Amniotic epithelial cell (primary cell): ENCODE data around the gene CTXND1.

Experiments used
- DNase-seq: peaks from one replicate; pipeline ENCODE4 v3.0.0-alpha.2; 2010; ENCODE audit warnings: low read depth

CTXND1 gene

DNA sequence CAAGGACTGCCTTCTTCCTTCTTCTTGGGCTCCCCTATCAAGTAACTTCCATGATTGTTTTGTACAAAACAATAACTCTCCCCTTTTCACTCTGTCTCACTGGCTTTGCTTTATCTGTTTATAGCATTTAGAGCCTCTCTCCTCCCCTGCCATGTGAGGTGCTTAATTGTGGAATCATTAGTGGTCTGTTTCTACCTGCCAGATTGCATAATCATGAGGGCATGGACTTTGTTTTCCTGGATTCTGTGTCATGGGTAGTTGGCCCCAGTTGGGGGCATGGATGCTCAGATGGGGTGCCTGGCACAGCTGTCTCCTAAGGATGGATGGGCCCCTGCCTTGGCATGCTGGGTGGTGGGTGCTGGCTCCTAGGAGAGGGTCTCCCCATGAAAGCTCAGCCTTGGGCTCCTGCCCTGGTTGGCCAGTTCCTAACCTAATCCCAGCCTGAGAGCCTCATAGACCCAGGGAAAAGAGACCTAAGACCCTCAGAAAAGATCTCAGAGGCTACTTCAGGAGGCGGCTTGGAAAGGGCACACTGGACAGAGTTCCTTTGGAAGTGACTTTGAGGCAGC, 8.0 kb upstream of the CTXND1 start:
- no peak for DNase-seq

GRCh38 chr15:80251428-80252120, 439 bp downstream of the CTXND1 start:
- DNase-seq = no peak

- no peak for DNase-seq
Measured at GRCh38 chr15:80250614-80251427, 1.2 kb downstream of the CTXND1 start.

- DNase-seq = no peak
Measured at GRCh38 chr15:80249973-80250372, 2.0 kb downstream of the CTXND1 start.

GRCh38 chr15:80247320-80247719, 4.7 kb downstream of the CTXND1 start:
- no peak for DNase-seq

DNA sequence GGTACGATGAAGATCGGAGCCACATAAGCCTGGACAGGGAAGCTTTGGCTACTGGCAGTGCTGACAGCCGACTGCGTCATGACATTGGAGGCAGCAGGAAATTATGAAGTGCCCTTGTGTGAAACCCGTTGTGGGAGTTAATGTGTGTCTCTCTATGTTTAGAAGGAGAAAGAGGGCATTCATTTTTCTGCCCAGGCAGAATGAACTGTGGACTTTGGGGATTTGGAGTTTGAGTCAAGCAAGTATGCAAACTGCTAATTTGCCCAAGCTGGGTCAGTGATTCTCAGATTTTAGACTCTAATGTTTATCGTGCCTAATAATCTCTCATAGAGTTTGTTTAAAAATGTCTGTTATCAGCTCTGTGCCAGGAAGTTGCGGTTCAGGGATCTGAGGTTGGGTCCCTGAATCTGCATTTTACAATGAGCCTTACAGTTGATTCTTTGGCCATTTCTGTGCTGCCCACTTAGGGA, 5.6 kb downstream of the CTXND1 start:
- no peak for DNase-seq

DNA sequence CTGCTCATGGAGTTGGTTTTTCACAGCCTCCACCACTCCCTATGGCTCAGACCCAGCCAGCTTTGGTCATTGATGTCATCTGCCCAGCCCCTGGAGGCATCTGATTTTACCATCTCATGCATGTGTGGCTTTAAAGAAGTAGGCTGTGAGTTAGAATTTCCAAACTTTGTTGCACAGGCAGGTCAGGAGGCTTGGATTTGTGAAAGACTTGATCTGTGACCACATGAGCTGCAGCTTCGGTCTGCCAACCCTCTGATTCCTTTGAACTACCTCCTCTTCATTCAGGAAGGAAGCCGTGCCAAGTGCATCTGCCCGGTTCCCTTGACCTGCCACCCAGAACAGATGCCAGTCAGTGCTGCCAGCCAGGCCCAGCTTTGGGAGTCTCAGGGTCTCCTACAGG, 9.2 kb downstream of the CTXND1 start:
- DNase-seq = no peak

GRCh38 chr15:80242132-80242769, 9.8 kb downstream of the CTXND1 start:
- peak; percentile 31 for DNase-seq

DNA sequence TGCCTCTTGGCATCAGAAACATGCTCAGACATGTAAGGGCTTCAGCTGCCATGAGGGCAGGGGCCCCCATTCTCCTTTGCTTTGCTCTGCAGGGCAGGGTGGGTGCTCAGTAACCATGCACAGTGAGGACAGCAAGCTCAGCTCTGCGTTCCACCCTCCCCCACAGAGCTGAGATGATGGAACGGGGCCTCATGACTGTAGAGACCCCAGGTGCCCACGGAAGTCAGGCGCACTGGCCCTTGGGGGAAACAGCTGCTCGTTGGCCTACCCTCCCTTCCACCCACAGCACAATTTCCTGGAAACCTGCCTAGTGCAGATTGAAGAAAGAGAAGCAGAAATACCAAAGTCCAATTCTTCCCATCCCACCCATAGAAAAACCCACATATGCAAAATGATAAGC, 10.5 kb downstream of the CTXND1 start:
- no peak for DNase-seq

GRCh38 chr15:80240276-80240675, 11.7 kb downstream of the CTXND1 start:
- DNase-seq = no peak

DNA sequence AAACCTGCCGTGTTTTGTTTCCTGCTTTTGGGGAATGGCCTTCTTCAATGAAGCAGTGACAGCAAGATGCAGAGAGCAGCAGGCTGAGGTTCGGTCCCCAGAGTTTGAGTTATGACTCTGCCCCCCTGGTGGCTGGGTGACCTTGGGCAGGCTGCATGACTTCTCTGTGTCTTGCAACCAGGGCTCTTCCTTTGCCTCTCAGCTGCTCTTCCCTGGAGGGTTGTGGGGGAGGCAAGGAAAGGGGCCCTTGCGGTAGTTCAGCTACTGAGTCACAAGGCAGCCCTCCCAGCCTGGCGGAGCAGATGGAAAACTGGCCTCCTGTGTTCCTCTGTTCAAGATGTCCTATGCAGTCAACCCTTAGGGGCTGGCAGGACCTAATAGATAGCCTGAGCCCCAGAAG, 17.1 kb downstream of the CTXND1 start:
- peak; percentile 41 for DNase-seq

- DNase-seq = no peak
Measured at GRCh38 chr15:80233581-80233980, 18.4 kb downstream of the CTXND1 start.

DNA sequence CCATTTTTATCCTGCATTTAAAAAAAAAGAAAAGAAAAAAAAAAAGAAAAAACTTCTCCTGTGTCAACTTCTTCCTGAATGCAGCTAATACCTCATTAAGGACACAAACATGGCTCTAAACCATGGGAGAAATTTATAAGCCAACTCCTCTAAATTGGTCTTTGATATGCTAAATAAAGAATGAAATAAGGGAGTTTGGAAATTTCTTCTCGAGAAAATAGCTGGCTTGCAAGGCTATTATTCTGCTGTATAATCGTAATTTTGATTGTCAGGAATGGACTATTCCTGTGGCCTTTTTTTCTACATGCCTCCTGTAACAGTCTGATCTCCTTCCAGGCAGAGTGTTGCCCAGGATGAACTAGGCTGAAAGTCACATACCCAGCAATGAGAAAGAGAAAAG, 20.6 kb downstream of the CTXND1 start:
- no peak for DNase-seq

DNA sequence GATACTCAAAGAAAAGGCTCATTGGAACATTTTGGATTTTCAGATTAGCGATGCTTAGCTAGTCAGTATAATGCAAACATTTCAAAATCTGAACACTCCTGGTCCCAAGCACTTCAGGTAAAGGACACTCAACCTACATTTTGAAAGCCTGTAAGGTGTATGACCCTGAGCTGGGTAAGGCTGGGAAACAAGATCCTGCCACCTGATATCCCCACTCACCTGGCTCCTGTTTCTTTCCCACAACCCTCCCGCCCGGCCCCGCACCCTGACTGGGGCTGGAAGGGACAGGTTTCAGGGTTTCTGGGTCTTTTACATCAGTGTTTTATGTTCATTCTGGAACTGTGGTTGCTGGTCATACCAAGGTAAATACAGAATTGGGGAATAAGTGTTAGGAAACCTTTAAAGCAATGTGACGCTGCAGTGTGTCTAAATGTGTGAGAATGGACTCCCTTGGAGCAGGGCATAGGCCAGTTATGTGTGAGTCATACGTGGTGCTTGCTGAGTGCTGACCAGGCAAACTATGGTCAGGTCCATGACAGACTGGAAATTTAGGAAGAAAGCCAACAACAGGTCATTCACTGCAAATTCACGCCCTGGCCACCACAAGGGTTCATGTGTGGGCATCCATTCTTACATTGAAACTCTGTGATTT, 22.9 kb downstream of the CTXND1 start:
- DNase-seq = peak; percentile 54

DNA sequence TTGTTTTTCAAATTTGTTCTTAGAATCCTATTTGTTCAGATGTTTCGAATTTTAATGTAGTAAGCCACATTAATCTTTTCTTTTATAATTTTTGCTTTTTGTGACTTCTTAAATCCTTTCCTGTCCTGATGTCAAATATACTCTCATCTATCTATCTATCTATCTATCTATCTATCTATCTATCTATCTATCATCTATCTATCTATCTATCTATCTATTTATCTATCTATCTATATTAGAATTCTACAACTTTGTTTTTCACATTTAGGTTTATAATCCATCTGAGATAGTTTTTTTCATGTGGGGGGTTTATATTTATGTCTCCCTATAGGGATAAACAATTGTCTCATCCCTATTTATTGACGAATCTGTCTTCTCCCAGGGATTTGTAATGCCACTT, 32.1 kb downstream of the CTXND1 start:
- no peak for DNase-seq

DNA sequence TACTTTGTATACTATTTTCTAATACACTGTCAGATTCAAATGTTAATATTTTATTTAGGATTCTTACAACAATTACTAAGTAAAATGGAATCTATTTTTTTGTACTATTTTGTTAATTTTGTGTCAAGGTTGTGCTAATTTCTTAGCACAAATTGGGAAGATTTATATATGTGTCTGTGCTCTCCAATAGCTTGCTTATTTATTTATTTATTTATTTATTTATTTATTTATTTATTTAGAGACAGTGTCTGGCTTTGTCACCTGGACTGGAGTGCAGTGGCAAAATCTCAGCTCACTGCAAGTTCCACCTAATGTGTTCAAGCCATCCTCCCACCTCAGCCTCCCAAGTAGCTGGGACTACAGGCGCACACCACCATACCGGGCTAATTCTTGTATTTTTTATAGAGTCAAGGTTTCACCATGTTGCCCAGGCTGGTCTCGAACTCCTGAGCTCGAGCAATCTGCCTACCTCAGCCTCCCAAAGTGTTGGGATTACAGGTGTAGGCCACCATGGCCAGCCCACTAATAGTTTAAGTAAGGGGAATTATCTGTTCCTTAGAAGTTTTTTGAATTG, 34.6 kb downstream of the CTXND1 start:
- no peak for DNase-seq

GRCh38 chr15:80216911-80217310, 35.1 kb downstream of the CTXND1 start:
- DNase-seq = no peak

GRCh38 chr15:80216141-80216540, 35.9 kb downstream of the CTXND1 start:
- DNase-seq = no peak

DNA sequence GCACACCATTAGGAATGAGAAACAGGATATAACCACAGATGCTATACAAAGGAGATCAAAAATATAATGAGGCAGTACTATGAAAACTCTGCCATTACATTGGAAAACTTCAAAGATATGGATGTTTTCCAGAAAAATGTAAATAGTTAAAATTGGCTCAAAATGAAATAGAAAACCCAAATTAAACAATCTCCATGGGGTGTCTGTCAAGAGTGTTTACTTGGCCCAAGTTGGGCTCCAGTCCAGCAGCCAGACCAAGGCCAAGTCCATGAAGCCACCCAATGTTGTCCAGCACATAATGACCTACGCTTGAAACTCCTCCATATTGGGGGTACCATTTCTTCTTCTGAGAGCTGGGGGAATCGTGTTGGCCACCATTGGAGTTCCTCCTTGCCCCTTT, 37.1 kb downstream of the CTXND1 start:
- DNase-seq = no peak

GRCh38 chr15:80211976-80212375, 40.0 kb downstream of the CTXND1 start:
- DNase-seq = no peak

GRCh38 chr15:80210611-80211573, 41.1 kb downstream of the CTXND1 start:
- DNase-seq = no peak
